GM11168 (cell line): ENCODE measurements around the gene SLC7A8.

Source experiments
- in situ Hi-C: fragments of 300-500 bp; cut with MboI; formaldehyde crosslinking; loops from one replicate; pipeline ENCODE4 v1.12.0; 2022; ENCODE audit warnings: low sequenced_read_pairs; ENCODE audit not compliant: unreplicated experiment

The SLC7A8 gene

GRCh38 chr14:23162005-23162404, 21.5 kb downstream of the SLC7A8 start:
- in situ Hi-C loops, result no loop called here

- in situ Hi-C loops, result no loop called here
These were observed 22.4 kb downstream of the SLC7A8 start for GRCh38 chr14:23160924-23161522.

- in situ Hi-C loops, result no loop called here
These were observed 23.9 kb downstream of the SLC7A8 start for GRCh38 chr14:23159532-23159931.

GRCh38 chr14:23158779-23159178, 24.7 kb downstream of the SLC7A8 start:
- in situ Hi-C loops, result no loop called here

- in situ Hi-C loops, result no loop called here
These were observed 28.4 kb downstream of the SLC7A8 start for GRCh38 chr14:23154964-23155587.

GRCh38 chr14:23153851-23154796, 29.3 kb downstream of the SLC7A8 start:
- in situ Hi-C loops, result no loop called here

- in situ Hi-C loops, result no loop called here
These were observed 32.1 kb downstream of the SLC7A8 start for GRCh38 chr14:23151342-23151741.

GRCh38 chr14:23149745-23150144, 33.7 kb downstream of the SLC7A8 start:
- in situ Hi-C loops, result no loop called here

GRCh38 chr14:23148591-23149249, 34.7 kb downstream of the SLC7A8 start:
- in situ Hi-C loops, result no loop called here

GRCh38 chr14:23147676-23148075, 35.8 kb downstream of the SLC7A8 start:
- in situ Hi-C loops, result no loop called here

GRCh38 chr14:23146980-23147379, 36.5 kb downstream of the SLC7A8 start:
- in situ Hi-C loops, result no loop called here

GRCh38 chr14:23146351-23146910, 37.0 kb downstream of the SLC7A8 start:
- in situ Hi-C loops, result no loop called here

GRCh38 chr14:23145794-23146350, 37.6 kb downstream of the SLC7A8 start:
- in situ Hi-C loops, result no loop called here

GRCh38 chr14:23143911-23144310, 39.5 kb downstream of the SLC7A8 start:
- in situ Hi-C loops, result no loop called here

- in situ Hi-C loops, result no loop called here
These were observed 40.6 kb downstream of the SLC7A8 start for GRCh38 chr14:23142826-23143225.

- in situ Hi-C loops, result no loop called here
These were observed 41.6 kb downstream of the SLC7A8 start for GRCh38 chr14:23141706-23142444.

GRCh38 chr14:23140371-23140770, 43.1 kb downstream of the SLC7A8 start:
- in situ Hi-C loops, result no loop called here

- in situ Hi-C loops, result no loop called here
These were observed 43.6 kb downstream of the SLC7A8 start for GRCh38 chr14:23139874-23140273.

- in situ Hi-C loops, result no loop called here
These were observed 45.5 kb downstream of the SLC7A8 start for GRCh38 chr14:23137813-23138535.
